H1 (cell line): ENCODE data around the gene MDFIC2. TPM values are rescaled to one million over a fixed set of nuclear protein-coding genes. Genes with fewer than 3 reads are reported as not detected.

Experiments
- CTCF ChIA-PET: fragments of 300-600 bp; sonication (Branson Sonifier 250); formaldehyde crosslinking; loops from one replicate; lab custom pipeline; 2021; ENCODE audit not compliant: partially characterized antibody; lab: Charles Lee
- POLR2A ChIA-PET: fragments of 300-600 bp; sonication (Branson Sonifier 250); formaldehyde crosslinking; loops from one replicate; lab custom pipeline; 2021; ENCODE audit warnings: inconsistent platforms; ENCODE audit not compliant: partially characterized antibody; lab: Charles Lee
- DNase-seq, 2 experiments: peaks; one replicate each; pipeline versions ENCODE4 v3.0.0 to v3.0.0-alpha.2; 2010 to 2022; ENCODE audit warnings: low spot score in 2 of 2, low read depth in 1 of 2, mixed read lengths in 1 of 2
- FAIRE-seq: peaks from 2 replicates; lab custom pipeline; 2011; peaks lifted over from hg19 to GRCh38; lab: Jason Lieb, UNC
- H2AFZ ChIP-seq: 2 replicates; pipeline ENCODE4 v1.8.1; 2012; ENCODE audit warnings: low read length, inconsistent platforms
- H2AK5ac ChIP-seq: 2 replicates; pipeline ENCODE4 v1.6.1; 2013; ENCODE audit warnings: low read depth, low read length
- H2BK120ac ChIP-seq: replicated peaks from 2 replicates; pipeline ENCODE3; 2013; ENCODE audit warnings: low read depth, low read length, inconsistent platforms
- H2BK12ac ChIP-seq: 2 replicates; pipeline ENCODE4 v1.6.1; 2013; ENCODE audit warnings: low read depth, low read length
- H2BK15ac ChIP-seq: 2 replicates; pipeline ENCODE4 v1.6.1; 2013; ENCODE audit warnings: low read length
- H2BK20ac ChIP-seq: 2 replicates; pipeline ENCODE4 v1.6.1; 2013; ENCODE audit warnings: low read length
- H2BK5ac ChIP-seq: 2 replicates; pipeline ENCODE4 v1.6.1; 2013; ENCODE audit warnings: low read depth, low read length
- H3K14ac ChIP-seq: 2 replicates; pipeline ENCODE4 v1.6.1; 2013; ENCODE audit warnings: inconsistent platforms; ENCODE audit not compliant: insufficient read length
- H3K18ac ChIP-seq: 2 replicates; pipeline ENCODE4 v1.6.1; 2013; ENCODE audit warnings: low read length; ENCODE audit errors: extremely low read depth
- H3K23ac ChIP-seq: 2 replicates; pipeline ENCODE4 v1.6.1; 2013; ENCODE audit warnings: inconsistent platforms; ENCODE audit not compliant: insufficient read length
- H3K23me2 ChIP-seq: 2 replicates; pipeline ENCODE4 v1.6.1; 2013; ENCODE audit warnings: low read depth, low read length
- H3K27ac ChIP-seq: 2 replicates; pipeline ENCODE4 v1.6.1; 2011; ENCODE audit warnings: low read depth, low read length, inconsistent platforms
- H3K27me3 ChIP-seq, 4 experiments: replicated peaks in 1 of 4; 1 replicate in 1 of 4; 2 replicates in 3 of 4; pipeline versions ENCODE4 v1.6.1 to v1.8.1; 2011 to 2013; ENCODE audit warnings: low read length in 3 of 4, mild to moderate bottlenecking in 3 of 4, inconsistent platforms in 2 of 4, mixed read lengths in 2 of 4, moderate library complexity in 1 of 4; ENCODE audit not compliant: control insufficient read depth in 3 of 4, insufficient read depth in 3 of 4; ENCODE audit errors: extremely low read depth in 1 of 4
- H3K36me3 ChIP-seq, 4 experiments: 2 replicates each; pipeline versions ENCODE4 v1.6.1 to v1.8.1; 2011 to 2013; ENCODE audit warnings: mild to moderate bottlenecking in 4 of 4, low read length in 3 of 4, moderate library complexity in 2 of 4, control low read depth in 1 of 4, inconsistent platforms in 1 of 4; ENCODE audit not compliant: insufficient read depth in 4 of 4, control insufficient read depth in 2 of 4
- H3K4ac ChIP-seq: replicated peaks from 2 replicates; pipeline ENCODE3; 2013; ENCODE audit warnings: low read length, low read depth, mixed read lengths, inconsistent platforms; ENCODE audit not compliant: insufficient read length
- H3K4me1 ChIP-seq, 4 experiments: replicated peaks in 1 of 4; 1 replicate in 1 of 4; 2 replicates in 3 of 4; pipeline versions ENCODE4 v1.6.1 to v1.8.1; 2011 to 2013; ENCODE audit warnings: low read length in 3 of 4, inconsistent platforms in 2 of 4, mixed read lengths in 1 of 4; ENCODE audit not compliant: insufficient read depth in 4 of 4, control insufficient read depth in 3 of 4
- H3K4me2 ChIP-seq, 2 experiments: 2 replicates each; pipeline versions ENCODE4 v1.6.1 to v1.8.1; 2011 to 2013; ENCODE audit warnings: low read depth in 2 of 2, low read length in 2 of 2, control low read depth in 1 of 2, inconsistent platforms in 1 of 2, mild to moderate bottlenecking in 1 of 2; ENCODE audit not compliant: insufficient read depth in 1 of 2
- H3K4me3 ChIP-seq, 4 experiments: fragments of 200-600, 300-600 bp in 1 of 4; sonication (generic), shearing (Covaris generic), sonication (Bioruptor Twin) in 1 of 4; 2 replicates each; pipeline versions ENCODE4 v1.5.1 to v1.8.1; 2011 to 2016; ENCODE audit warnings: low read length in 4 of 4, low read depth in 3 of 4, control low read depth in 2 of 4, inconsistent platforms in 2 of 4, mild to moderate bottlenecking in 2 of 4, mixed read lengths in 1 of 4, moderate library complexity in 1 of 4; ENCODE audit not compliant: insufficient read depth in 2 of 4; ENCODE audit errors: extremely low read depth in 1 of 4
- H3K56ac ChIP-seq: replicated peaks from 2 replicates; pipeline ENCODE3; 2013; ENCODE audit warnings: low read depth, mild to moderate bottlenecking, mixed read lengths, low read length, inconsistent platforms; ENCODE audit not compliant: insufficient read length
- H3K79me1 ChIP-seq: 2 replicates; pipeline ENCODE4 v1.6.1; 2013; ENCODE audit warnings: low read depth, low read length, control low read depth
- H3K79me2 ChIP-seq, 2 experiments: 2 replicates each; pipeline versions ENCODE4 v1.6.1 to v1.8.1; 2012 to 2013; ENCODE audit warnings: low read length in 2 of 2, mild to moderate bottlenecking in 2 of 2, inconsistent platforms in 1 of 2; ENCODE audit not compliant: insufficient read depth in 2 of 2, control insufficient read depth in 1 of 2
- H3K9ac ChIP-seq, 4 experiments: replicated peaks in 1 of 4; 1 replicate in 1 of 4; 2 replicates in 3 of 4; pipeline versions ENCODE4 v1.6.1 to v1.8.1; 2011 to 2013; ENCODE audit warnings: low read depth in 3 of 4, low read length in 3 of 4, control low read depth in 2 of 4, mild to moderate bottlenecking in 2 of 4, moderate library complexity in 2 of 4, inconsistent platforms in 1 of 4; ENCODE audit errors: extremely low read depth in 1 of 4
- H3K9me3 ChIP-seq, 2 experiments: 2 replicates each; pipeline versions ENCODE4 v1.6.1 to v1.8.1; 2012 to 2013; ENCODE audit warnings: mild to moderate bottlenecking in 2 of 2, moderate library complexity in 2 of 2, control low read depth in 1 of 2, inconsistent platforms in 1 of 2, low read depth in 1 of 2, low read length in 1 of 2, mixed read lengths in 1 of 2; ENCODE audit not compliant: insufficient read depth in 2 of 2
- H4K20me1 ChIP-seq, 2 experiments: replicated peaks in 1 of 2; 2 replicates each; pipeline versions ENCODE3 to v1.8.1; 2011 to 2013; ENCODE audit warnings: inconsistent platforms in 2 of 2, low read length in 2 of 2, mild to moderate bottlenecking in 1 of 2; ENCODE audit not compliant: insufficient read depth in 2 of 2, control insufficient read depth in 1 of 2
- H4K5ac ChIP-seq: 2 replicates; pipeline ENCODE4 v1.6.1; 2013; ENCODE audit warnings: low read length, low read depth, mixed read lengths, inconsistent platforms; ENCODE audit not compliant: insufficient read length
- H4K8ac ChIP-seq: 2 replicates; pipeline ENCODE4 v1.8.0; 2013; ENCODE audit warnings: mild to moderate bottlenecking, moderate library complexity, low read length, inconsistent platforms; ENCODE audit not compliant: insufficient read depth; ENCODE audit errors: extremely low read depth
- H4K91ac ChIP-seq: replicated peaks from 2 replicates; pipeline ENCODE3; 2013; ENCODE audit warnings: low read length, mixed read lengths, inconsistent platforms; ENCODE audit not compliant: insufficient read length
- ATF3 ChIP-seq: IDR thresholded peaks from 2 replicates; pipeline ENCODE4 v1.6.1; 2011; ENCODE audit warnings: low read depth, mild to moderate bottlenecking, low read length; ENCODE audit not compliant: insufficient read depth
- CBX5 ChIP-seq: fragments of 300-800, 300-1000 bp; sonication (generic); IDR thresholded peaks from 2 replicates; pipeline ENCODE4 v1.7.1; 2016; ENCODE audit warnings: antibody characterized with exemption, low read length, low read depth
- E2F6 ChIP-seq: IDR thresholded peaks from 2 replicates; pipeline ENCODE4 v1.6.1; 2012; ENCODE audit warnings: inconsistent platforms
- HDAC6 ChIP-seq: IDR thresholded peaks from one replicate; pipeline ENCODE4 v1.7.1; 2012; ENCODE audit warnings: low read depth, mild to moderate bottlenecking, inconsistent platforms, low read length, moderate library complexity
- KDM1A ChIP-seq: fragments of 200-600, 300-600 bp; sonication (generic); IDR thresholded peaks from 2 replicates; pipeline ENCODE4 v1.7.1; 2016; ENCODE audit warnings: mild to moderate bottlenecking, low read length, borderline replicate concordance
- NRF1 ChIP-seq: IDR thresholded peaks from 2 replicates; pipeline ENCODE4 v1.6.1; 2011; ENCODE audit warnings: mild to moderate bottlenecking, low read depth, low read length, improper control_type of control experiment
- RAD21 ChIP-seq, 2 experiments: IDR thresholded peaks in 1 of 2; conservative IDR thresholded peaks in 1 of 2; 2 replicates each; pipeline ENCODE4 v1.6.1; 2011; ENCODE audit warnings: low read depth in 2 of 2, low read length in 2 of 2, improper control_type of control experiment in 1 of 2, inconsistent platforms in 1 of 2, mild to moderate bottlenecking in 1 of 2, moderate library complexity in 1 of 2
- SP2 ChIP-seq: IDR thresholded peaks from 2 replicates; pipeline ENCODE4 v1.6.1; 2012; ENCODE audit warnings: mild to moderate bottlenecking, low read length, inconsistent platforms
- SP4 ChIP-seq: IDR thresholded peaks from 2 replicates; pipeline ENCODE4 v1.6.1; 2012; ENCODE audit warnings: low read length, inconsistent platforms
- SRF ChIP-seq: IDR thresholded peaks from 2 replicates; pipeline ENCODE4 v1.6.1; 2011; ENCODE audit warnings: mild to moderate bottlenecking, low read depth, low read length, moderate library complexity
- TAF1 ChIP-seq: IDR thresholded peaks from 2 replicates; pipeline ENCODE4 v1.6.1; 2011; ENCODE audit warnings: mild to moderate bottlenecking, low read depth, low read length
- TAF7 ChIP-seq: optimal IDR thresholded peaks from 2 replicates; pipeline ENCODE3; 2011; ENCODE audit warnings: low read depth, mild to moderate bottlenecking, inconsistent platforms, low read length, moderate library complexity, borderline replicate concordance
- TBP ChIP-seq: IDR thresholded peaks from 2 replicates; pipeline ENCODE4 v1.6.1; 2011; ENCODE audit warnings: low read depth, low read length, improper control_type of control experiment
- TEAD4 ChIP-seq: IDR thresholded peaks from 2 replicates; pipeline ENCODE4 v1.6.1; 2012; ENCODE audit warnings: low read depth, low read length, inconsistent platforms, mixed read lengths
- YY1 ChIP-seq: IDR thresholded peaks from 2 replicates; pipeline ENCODE4 v1.6.1; 2011; ENCODE audit warnings: low read depth, mild to moderate bottlenecking, low read length
- WGBS, 2 experiments: shearing (Covaris generic) in 1 of 2; methylation state at CpG; one replicate each; pipeline versions ENCODE4 v1.1.6 to v1.1.7; 2013 to 2015; ENCODE audit warnings: low lambda C conversion rate in 2 of 2, mixed read lengths in 2 of 2, inconsistent platforms in 1 of 2, low coverage in 1 of 2, missing lambda C conversion rate in 1 of 2; ENCODE audit not compliant: insufficient replicate concordance in 2 of 2, insufficient coverage in 1 of 2, insufficient read length in 1 of 2; ENCODE audit errors: extremely low coverage in 1 of 2, missing lambda C conversion rate in 1 of 2; 5-methylcytosine and 5-hydroxymethylcytosine counted together
- polyA plus RNA-seq, 7 experiments: library from polyadenylated mRNA; depleted of rRNA in 3 of 7; stranded (reverse) in 5 of 7; unstranded in 2 of 7; fragments of >200 nt in 5 of 7; fragments of 200-250 nt in 2 of 7; gene quantifications; 1 replicate in 5 of 7; 2 replicates in 1 of 7; 4 replicates in 1 of 7; pipeline versions ENCODE4 v1.2.1 to v1.2.3, GENCODE V29; 2011 to 2013; ENCODE audit warnings: missing spikeins in 2 of 7, mixed read lengths in 2 of 7
- total RNA-seq: library from RNA; stranded (reverse); fragmentation: NEBNext Ultra II Directional; extraction: Animal tissue kit (Norgen Biotek cat#: 25700); gene quantifications from 2 replicates; pipeline ENCODE4 v1.2.1, GENCODE V29; 2021

Gene MDFIC2
- total and polyA plus RNA-seq, 2 of the 8 experiments (the other 6 are each of a cell fraction or from before 2014, with no cell fraction given) = not detected

GRCh38 chr3:70256566-70256965, 55.9 kb downstream of the MDFIC2 start:
- 78% methylated on average over 1 of the region's 1 CpG; no CpG with 5 or more reads in 1 of the 2 experiments for WGBS, 2 experiments
- Histone ChIP-seq H3K4me3 (no peak overlapping the region), H3K18ac (no peak overlapping the region), H3K23me2 (no peaks in the 10 kb centered on the region), H2BK15ac (no peak overlapping the region), H3K27ac (no peak overlapping the region), H3K79me2 (no peaks in the 10 kb centered on the region), H4K8ac (no peak overlapping the region), H4K5ac (no peak overlapping the region), H4K91ac (no peak overlapping the region), H3K27me3 (no peaks in the 10 kb centered on the region), H3K79me1 (no peaks in the 10 kb centered on the region), H3K4ac (no peak overlapping the region), H3K23ac (no peak overlapping the region), H3K56ac (no peak overlapping the region), H2BK20ac (no peak overlapping the region), H3K9me3 (no peaks in the 10 kb centered on the region), H2AK5ac (no peak overlapping the region), H2BK5ac (no peak overlapping the region), H2BK120ac (no peak overlapping the region), H3K9ac (no peak overlapping the region), H3K4me1 (no peaks in the 10 kb centered on the region), H3K36me3 (no peaks in the 10 kb centered on the region), H2AFZ (no peak overlapping the region), H3K4me2 (no peak overlapping the region), H2BK12ac (no peak overlapping the region), H4K20me1 (no peaks in the 10 kb centered on the region), H3K14ac (no peak overlapping the region)
- CTCF ChIA-PET = no interaction called here
- DNase-seq = no peak
- no peak for FAIRE-seq
- POLR2A ChIA-PET = no interaction called here
- TF ChIP-seq SP4 (no peak), KDM1A (no peak), CBX5 (no peak), TEAD4 (no peak), TBP (no peak), TAF7 (no peak), SP2 (no peak), SRF (no peak), ATF3 (no peak), E2F6 (no peak), TAF1 (no peak), NRF1 (no peak), HDAC6 (no peak), RAD21 (IDR thresholded peaks at IDR 0.05 in 1 of 2, conservative IDR thresholded peaks at IDR 0.05 in 1 of 2; ENCODE audit: low read depth in 2 of 2, low read length in 2 of 2) (no peak), YY1 (no peak)
